ENCODE measurements around the gene NMB.
"Not testable (repeated sequence)": the region's sequence is repeated elsewhere in the genome, so short reads cannot be mapped to it uniquely, and the experiment has no call there.

The NMB gene

DNA sequence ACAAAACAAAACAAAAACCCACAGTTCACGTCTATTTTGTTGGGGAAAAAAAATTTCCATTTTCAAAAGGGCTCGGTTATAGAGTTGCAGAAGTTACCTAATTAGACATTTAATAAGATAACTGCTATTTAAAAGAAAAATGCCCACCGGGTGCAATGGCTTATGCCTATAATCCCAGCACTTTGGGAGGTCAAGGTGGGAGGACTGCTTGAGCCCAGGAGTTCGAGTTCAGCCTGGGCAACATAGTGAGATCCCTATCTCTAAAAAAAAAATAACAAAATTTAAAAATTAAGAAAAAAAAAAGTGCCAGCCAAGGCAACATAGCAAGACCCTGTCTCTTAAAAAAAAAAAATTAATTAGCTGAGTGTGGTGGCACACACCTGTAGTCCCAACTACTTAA is 38.8 kb upstream of the NMB start:
- TF ChIP-seq, protein P1, sequence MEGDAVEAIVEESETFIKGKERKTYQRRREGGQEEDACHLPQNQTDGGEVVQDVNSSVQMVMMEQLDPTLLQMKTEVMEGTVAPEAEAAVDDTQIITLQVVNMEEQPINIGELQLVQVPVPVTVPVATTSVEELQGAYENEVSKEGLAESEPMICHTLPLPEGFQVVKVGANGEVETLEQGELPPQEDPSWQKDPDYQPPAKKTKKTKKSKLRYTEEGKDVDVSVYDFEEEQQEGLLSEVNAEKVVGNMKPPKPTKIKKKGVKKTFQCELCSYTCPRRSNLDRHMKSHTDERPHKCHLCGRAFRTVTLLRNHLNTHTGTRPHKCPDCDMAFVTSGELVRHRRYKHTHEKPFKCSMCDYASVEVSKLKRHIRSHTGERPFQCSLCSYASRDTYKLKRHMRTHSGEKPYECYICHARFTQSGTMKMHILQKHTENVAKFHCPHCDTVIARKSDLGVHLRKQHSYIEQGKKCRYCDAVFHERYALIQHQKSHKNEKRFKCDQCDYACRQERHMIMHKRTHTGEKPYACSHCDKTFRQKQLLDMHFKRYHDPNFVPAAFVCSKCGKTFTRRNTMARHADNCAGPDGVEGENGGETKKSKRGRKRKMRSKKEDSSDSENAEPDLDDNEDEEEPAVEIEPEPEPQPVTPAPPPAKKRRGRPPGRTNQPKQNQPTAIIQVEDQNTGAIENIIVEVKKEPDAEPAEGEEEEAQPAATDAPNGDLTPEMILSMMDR (IDR thresholded peaks at IDR 0.05; ENCODE audit: insufficient read depth, low read length, poor library complexity, severe bottlenecking) = no peak
- H3K4me3 ChIP-seq (replicated peaks; ENCODE audit: low read depth, low read length) = no peak overlapping the region

DNA sequence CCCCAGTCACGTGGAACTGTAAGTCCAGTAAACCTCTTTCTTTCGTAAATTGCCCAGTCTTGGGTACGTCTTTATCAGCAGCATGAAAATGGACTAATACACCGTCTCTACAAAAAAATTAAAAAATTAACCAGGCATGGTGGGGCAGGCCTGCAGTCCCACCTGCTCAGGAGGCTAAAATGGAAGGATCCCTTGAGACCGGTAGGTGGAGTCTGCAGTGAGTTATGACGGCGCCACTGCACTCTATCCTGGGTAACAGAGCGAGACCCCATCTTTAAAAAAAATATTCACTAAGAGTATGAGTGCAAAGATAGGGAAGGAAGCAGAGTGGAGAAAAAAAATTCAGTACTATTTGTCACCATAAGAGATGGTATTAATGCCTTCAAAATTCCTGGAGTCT is 32.3 kb upstream of the NMB start:
- no peak for DNase-seq (ENCODE audit: extremely low read depth, insufficient read length)
- Histone ChIP-seq H3K4me3 (replicated peaks; ENCODE audit: low read depth, low read length) (no peak overlapping the region), H3K36me3 (ENCODE audit: control insufficient read depth, insufficient read depth, low read length) (peaks cover 1% of the 10 kb centered on the region; the same call in 1 of the 2 replicates), H3K27me3 (replicated peaks; ENCODE audit: control insufficient read depth, insufficient read depth, low read length) (no peaks in the 10 kb centered on the region)
- TF ChIP-seq, protein P1 (IDR thresholded peaks at IDR 0.05; ENCODE audit: insufficient read depth, low read length, poor library complexity, severe bottlenecking) = no peak

More for the DNA sequence above, 38.8 kb upstream of the NMB start:
- Histone ChIP-seq H3K27me3 (replicated peaks; ENCODE audit: control insufficient read depth, insufficient read depth, low read length) (no peaks in the 10 kb centered on the region), H3K36me3 (ENCODE audit: control insufficient read depth, insufficient read depth, low read length) (no peaks in the 10 kb centered on the region)
- DNase-seq (ENCODE audit: extremely low read depth, insufficient read length) = no peak

DNA sequence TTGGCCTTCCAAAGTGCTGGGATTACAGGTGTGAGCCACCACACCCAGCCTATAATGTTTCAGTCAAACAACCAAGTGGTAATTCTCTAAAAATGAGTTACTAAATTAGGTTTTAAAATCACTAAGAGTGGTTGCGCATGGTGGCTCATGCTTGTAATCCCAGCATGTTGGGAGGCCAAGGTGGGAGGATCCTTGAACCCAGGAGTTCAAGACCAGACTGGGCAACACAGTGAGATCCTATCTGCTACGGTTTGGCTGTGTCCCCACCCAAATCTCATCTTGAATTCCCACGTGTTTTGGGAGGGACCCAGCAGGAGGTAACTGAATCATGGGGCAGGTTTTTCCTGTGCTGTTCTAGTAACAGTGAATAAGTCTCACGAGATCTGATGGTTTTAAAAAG is 31.9 kb upstream of the NMB start:
- TF ChIP-seq, protein P1 (IDR thresholded peaks at IDR 0.05; ENCODE audit: insufficient read depth, low read length, poor library complexity, severe bottlenecking) = no peak
- DNase-seq (ENCODE audit: extremely low read depth, insufficient read length) = no peak
- H3K4me3 ChIP-seq (replicated peaks; ENCODE audit: low read depth, low read length) = no peak overlapping the region
- peaks cover 1% of the 10 kb centered on the region; the same call in 1 of the 2 replicates for H3K36me3 ChIP-seq (ENCODE audit: control insufficient read depth, insufficient read depth, low read length)
- H3K27me3 ChIP-seq (replicated peaks; ENCODE audit: control insufficient read depth, insufficient read depth, low read length) = no peaks in the 10 kb centered on the region

DNA sequence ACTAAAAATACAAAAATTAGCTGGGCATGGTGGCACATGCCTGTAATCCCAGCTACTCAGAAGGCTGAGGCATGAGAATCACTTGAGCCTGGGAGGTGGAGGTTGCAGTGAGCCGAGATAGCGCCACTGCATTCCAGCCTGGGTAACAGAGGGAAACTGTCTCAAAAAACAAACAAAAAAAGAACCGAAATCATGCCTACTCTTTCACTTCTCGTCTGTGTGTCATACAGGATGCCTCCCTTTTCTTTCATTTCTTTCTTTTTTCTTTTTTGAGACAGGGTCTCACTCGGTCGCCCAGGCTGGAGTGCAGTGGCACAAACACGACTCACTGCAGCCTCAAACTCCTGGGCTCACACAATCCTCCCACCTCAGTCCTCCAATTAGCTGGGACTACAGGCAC is 28.4 kb upstream of the NMB start:
- H3K27me3 ChIP-seq (replicated peaks; ENCODE audit: control insufficient read depth, insufficient read depth, low read length); H3K36me3 ChIP-seq (ENCODE audit: control insufficient read depth, insufficient read depth, low read length); H3K4me3 ChIP-seq (replicated peaks; ENCODE audit: low read depth, low read length): not testable (repeated sequence)
- peak; percentile 14 for DNase-seq (ENCODE audit: extremely low read depth, insufficient read length)

DNA sequence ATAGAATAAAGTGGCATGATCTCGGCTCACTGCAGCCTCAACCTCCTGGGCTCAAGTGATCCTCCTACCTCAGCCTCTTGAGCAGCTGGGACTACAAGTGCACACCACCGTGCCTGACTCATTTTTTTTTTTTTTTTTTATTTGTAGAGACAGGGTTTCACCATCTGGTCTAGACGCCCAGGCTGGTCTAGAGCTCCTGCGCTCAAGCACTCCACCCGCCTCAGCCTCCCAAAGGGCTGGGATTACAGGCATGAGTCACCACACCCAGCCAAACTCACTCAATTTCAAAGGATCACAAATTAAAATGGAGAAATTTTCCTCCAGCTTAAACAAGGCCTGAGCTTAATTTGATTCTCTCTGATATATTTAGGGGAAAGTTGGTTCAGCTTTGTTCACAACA is 27.3 kb upstream of the NMB start:
- DNase-seq (ENCODE audit: extremely low read depth, insufficient read length) = no peak
- TF ChIP-seq, protein P1 (IDR thresholded peaks at IDR 0.05; ENCODE audit: insufficient read depth, low read length, poor library complexity, severe bottlenecking) = no peak
- peaks cover 1% of the 10 kb centered on the region for H3K36me3 ChIP-seq (ENCODE audit: control insufficient read depth, insufficient read depth, low read length)
- H3K27me3 ChIP-seq (replicated peaks; ENCODE audit: control insufficient read depth, insufficient read depth, low read length) = no peaks in the 10 kb centered on the region
- H3K4me3 ChIP-seq (replicated peaks; ENCODE audit: low read depth, low read length) = no peak overlapping the region

DNA sequence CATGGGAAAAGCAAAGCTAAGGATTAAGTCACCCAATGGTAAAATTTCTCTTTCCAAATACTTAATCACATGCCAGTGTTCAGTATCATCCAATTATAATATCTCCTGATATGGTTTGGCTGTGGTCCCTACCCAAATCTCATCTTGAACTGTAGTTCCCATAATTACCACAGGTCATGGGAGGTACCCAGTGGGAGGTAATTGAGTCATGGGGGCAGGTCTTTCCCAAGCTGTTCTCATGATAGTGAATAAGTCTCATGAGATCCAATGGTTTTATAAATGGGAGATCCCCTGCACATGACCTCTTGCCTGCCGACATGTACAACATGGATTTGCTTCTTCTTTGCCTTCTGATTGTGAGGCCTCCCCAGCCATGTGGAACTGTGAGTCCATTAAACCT is 26.1 kb upstream of the NMB start:
- DNase-seq (ENCODE audit: extremely low read depth, insufficient read length) = no peak
- H3K27me3 ChIP-seq (replicated peaks; ENCODE audit: control insufficient read depth, insufficient read depth, low read length) = no peaks in the 10 kb centered on the region
- peaks cover 3% of the 10 kb centered on the region for H3K36me3 ChIP-seq (ENCODE audit: control insufficient read depth, insufficient read depth, low read length)
- TF ChIP-seq, protein P1 (IDR thresholded peaks at IDR 0.05; ENCODE audit: insufficient read depth, low read length, poor library complexity, severe bottlenecking) = no peak
- H3K4me3 ChIP-seq (replicated peaks; ENCODE audit: low read depth, low read length) = no peak overlapping the region

Data from GM06990 (cell line).